Endothelial cell of umbilical vein (primary cell): Measurements from ENCODE around the gene MYBPC1. TPM values are rescaled to one million over a fixed set of nuclear protein-coding genes. Genes with fewer than 3 reads are reported as not detected.

Experiments used
- BruUV-seq: library from RNA; stranded (reverse); fragments of 400-500 nt; replicated peaks from 2 replicates; lab custom pipeline; 2021; lab: Mats Ljungman, UMichigan
- CTCF ChIA-PET: fragments of 300-600, 350-600 bp; sonication (Branson Sonifier 250); formaldehyde crosslinking; loops from one replicate; lab custom pipeline; 2021; ENCODE audit warnings: antibody characterized with exemption, inconsistent platforms; lab: Charles Lee
- POLR2A ChIA-PET: fragments of 300-600, 350-600 bp; sonication (Branson Sonifier 250); formaldehyde crosslinking; loops from one replicate; lab custom pipeline; 2021; ENCODE audit warnings: antibody characterized with exemption, inconsistent platforms; lab: Charles Lee
- DNase-seq: peaks from one replicate; pipeline ENCODE4 v3.0.0-alpha.2; 2011; ENCODE audit warnings: low read depth, low spot score
- FAIRE-seq: peaks from 2 replicates; lab custom pipeline; 2011; peaks lifted over from hg19 to GRCh38; lab: Jason Lieb, UNC
- H2AFZ ChIP-seq: 2 replicates; pipeline ENCODE4 v1.6.0; 2012; ENCODE audit warnings: low read depth, low read length, control low read depth, inconsistent platforms
- H3K27ac ChIP-seq: 2 replicates; pipeline ENCODE4 v1.5.1; 2011; ENCODE audit warnings: low read depth, mild to moderate bottlenecking, control low read depth, low read length, moderate library complexity; ENCODE audit not compliant: insufficient read depth
- H3K27me3 ChIP-seq, 2 experiments: 2 replicates each; pipeline versions ENCODE4 v1.6.0 to v1.6.1; 2011; ENCODE audit warnings: low read length in 2 of 2, mixed read lengths in 1 of 2; ENCODE audit not compliant: control insufficient read depth in 2 of 2, insufficient read depth in 2 of 2
- H3K36me3 ChIP-seq, 2 experiments: 2 replicates in 1 of 2; 3 replicates in 1 of 2; pipeline ENCODE4 v1.5.1; 2011; ENCODE audit warnings: low read length in 2 of 2, mild to moderate bottlenecking in 1 of 2, moderate library complexity in 1 of 2; ENCODE audit not compliant: control insufficient read depth in 2 of 2, insufficient read depth in 2 of 2; ENCODE audit errors: extremely low read depth in 1 of 2
- H3K4me1 ChIP-seq: 3 replicates; pipeline ENCODE4 v1.5.1; 2011; ENCODE audit warnings: mild to moderate bottlenecking, low read length; ENCODE audit not compliant: control insufficient read depth, insufficient read depth; ENCODE audit errors: extremely low read depth
- H3K4me2 ChIP-seq: 2 replicates; pipeline ENCODE4 v1.6.1; 2011; ENCODE audit warnings: low read length, control low read depth, mixed read lengths; ENCODE audit not compliant: insufficient read depth
- H3K4me3 ChIP-seq, 3 experiments: fragments of 200-600 bp in 1 of 3; sonication (generic), shearing (Covaris generic) in 1 of 3; replicated peaks in 1 of 3; 2 replicates each; pipeline ENCODE4 v1.5.1; 2011 to 2016; ENCODE audit warnings: control low read depth in 3 of 3, low read length in 3 of 3, mild to moderate bottlenecking in 2 of 3, inconsistent platforms in 1 of 3, low read depth in 1 of 3, moderate library complexity in 1 of 3; ENCODE audit not compliant: insufficient read depth in 1 of 3
- H3K79me2 ChIP-seq: 2 replicates; pipeline ENCODE4 v1.6.0; 2012; ENCODE audit warnings: low read length, inconsistent platforms; ENCODE audit not compliant: control insufficient read depth, insufficient read depth
- H3K9ac ChIP-seq: replicated peaks from 2 replicates; pipeline ENCODE3; 2011; ENCODE audit warnings: low read length, control low read depth; ENCODE audit not compliant: insufficient read depth; ENCODE audit errors: extremely low read depth
- H3K9me1 ChIP-seq: replicated peaks from 3 replicates; pipeline ENCODE4 v1.6.0; 2011; ENCODE audit warnings: mild to moderate bottlenecking, low read length; ENCODE audit not compliant: control insufficient read depth, insufficient read depth; ENCODE audit errors: extremely low read depth
- H3K9me3 ChIP-seq: replicated peaks from 2 replicates; pipeline ENCODE4 v1.5.1; 2012; ENCODE audit warnings: low read length, inconsistent platforms; ENCODE audit not compliant: control insufficient read depth, insufficient read depth
- H4K20me1 ChIP-seq: replicated peaks from 2 replicates; pipeline ENCODE3; 2011; ENCODE audit warnings: mild to moderate bottlenecking, low read length; ENCODE audit not compliant: control insufficient read depth, insufficient read depth; ENCODE audit errors: extremely low read depth
- CTCF ChIP-seq, 2 donors: IDR thresholded peaks; 1 replicate in 1 of 2; 2 replicates in 1 of 2; pipeline ENCODE4 v1.5.1; 2011; ENCODE audit warnings: low read length in 2 of 2, mild to moderate bottlenecking in 2 of 2, moderate library complexity in 2 of 2, control low read depth in 1 of 2, inconsistent platforms in 1 of 2, low read depth in 1 of 2; ENCODE audit not compliant: insufficient read depth in 1 of 2; ENCODE audit errors: extremely low read depth in 1 of 2
- GATA2 ChIP-seq: IDR thresholded peaks from 2 replicates; pipeline ENCODE4 v1.7.0; 2011; ENCODE audit warnings: low read depth, mild to moderate bottlenecking, moderate library complexity, mixed read lengths, low read length; ENCODE audit not compliant: insufficient read length, insufficient read depth
- JUN ChIP-seq: IDR thresholded peaks from 2 replicates; pipeline ENCODE4 v1.6.1; 2011; ENCODE audit warnings: borderline replicate concordance, low read depth; ENCODE audit not compliant: insufficient read length, insufficient read depth
- POLR2A ChIP-seq: IDR thresholded peaks from 2 replicates; pipeline ENCODE4 v1.6.1; 2012; ENCODE audit warnings: low read depth, mild to moderate bottlenecking, control low read depth, low read length
- POLR2AphosphoS5 ChIP-seq: IDR thresholded peaks from 2 replicates; pipeline ENCODE4 v1.6.1; 2012; ENCODE audit warnings: low read depth, mild to moderate bottlenecking, control low read depth, low read length, moderate library complexity; ENCODE audit not compliant: insufficient read depth
- dilution Hi-C: fragments of 300-500 bp; cut with MboI; formaldehyde crosslinking; loops from one replicate; pipeline ENCODE4 v1.15.0; 2019; ENCODE audit warnings: low sequenced_read_pairs; ENCODE audit not compliant: extremely low pct_ligation_motif_present
- intact Hi-C: fragments of 100-400 bp; cut with micrococcal nuclease; formaldehyde crosslinking; loops from one replicate; pipeline ENCODE4 v1.10.0; 2022
- polyA plus RNA-seq, 4 experiments: library from polyadenylated mRNA; depleted of rRNA in 3 of 4; stranded (reverse) in 3 of 4; unstranded in 1 of 4; fragments of >200 nt; gene quantifications; 2 replicates each; pipeline versions ENCODE4 v1.2.1 to v1.2.3, GENCODE V29; 2011 to 2012; ENCODE audit warnings: missing spikeins in 1 of 4
- total RNA-seq: library from RNA; stranded (reverse); gene quantifications from 2 replicates; pipeline ENCODE4 v1.2.3, GENCODE V29; 2021
- TF ChIP-seq, protein P1 (sequence below): IDR thresholded peaks from 2 replicates; pipeline ENCODE4 v1.6.1; 2011; ENCODE audit not compliant: insufficient read depth, insufficient read length

The MYBPC1 gene
- total and polyA plus RNA-seq, 2 donors (not counting 3 experiments of a cell fraction or from before 2014, with no cell fraction given) = not detected

DNA sequence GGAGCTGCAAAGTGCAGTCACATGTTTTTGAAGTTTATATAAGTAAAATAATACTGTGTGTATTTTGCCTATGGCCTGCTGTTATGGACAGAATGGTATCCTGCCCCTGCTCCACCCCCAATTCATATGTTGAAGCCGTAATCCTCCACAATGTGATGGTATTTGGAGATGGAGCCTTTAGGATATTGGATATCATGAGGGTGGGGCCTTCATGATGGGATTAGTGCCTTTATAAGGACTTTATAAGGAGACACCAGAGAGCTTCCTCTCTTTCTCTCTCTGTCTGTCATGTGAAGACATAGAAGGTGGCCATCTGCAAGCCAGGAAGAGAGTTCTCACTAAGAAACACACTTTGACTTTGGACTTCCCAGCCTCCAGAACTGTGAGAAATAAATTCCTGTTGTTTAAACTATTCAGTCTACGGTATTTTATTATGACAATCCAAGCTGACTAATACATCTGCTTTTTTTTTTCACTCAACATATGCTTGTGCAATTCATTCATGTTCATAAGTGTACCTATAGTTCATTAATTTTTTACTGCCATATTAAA, 99.6 kb downstream of the MYBPC1 start:
- CTCF ChIA-PET = interaction anchor here (0.5 kb wide), 1 partner anchor 25 kb away, joined by 4 read pairs; no protein-coding TSS in a partner anchor
- intact Hi-C loops = loop anchor here (10.0 kb wide), 1 partner anchor 1120 kb away; the partner anchor contains the start of gene GAS2L3
- Histone ChIP-seq H2AFZ (no peak overlapping the region), H4K20me1 (no peaks in the 10 kb centered on the region), H3K36me3 (no peaks in the 10 kb centered on the region), H3K9me1 (no peaks in the 10 kb centered on the region), H3K4me1 (peaks cover 6% of the 10 kb centered on the region), H3K27ac (no peak overlapping the region), H3K4me3 (no peak overlapping the region), H3K79me2 (peaks cover 5% of the 10 kb centered on the region), H3K9ac (no peak overlapping the region), H3K9me3 (no peaks in the 10 kb centered on the region), H3K4me2 (no peak overlapping the region), H3K27me3 (no peaks in the 10 kb centered on the region)
- no peak for DNase-seq
- no peak for FAIRE-seq
- BruUV-seq = no TSS peak
- POLR2A ChIA-PET = no interaction called here
- no peak for TF ChIP-seq CTCF (IDR thresholded peaks at IDR 0.05; ENCODE audit: extremely low read depth in 1 of 2, insufficient read depth in 1 of 2, low read depth in 1 of 2, low read length in 2 of 2)
- dilution Hi-C loops = no loop called here

- H2AFZ ChIP-seq = no peak overlapping the region
- CTCF ChIA-PET = no interaction called here
- no peak overlapping the region for H3K27ac ChIP-seq
- no peaks in the 10 kb centered on the region for H3K9me1 ChIP-seq
- H3K79me2 ChIP-seq = peaks cover 8% of the 10 kb centered on the region
- TF ChIP-seq, protein P1, sequence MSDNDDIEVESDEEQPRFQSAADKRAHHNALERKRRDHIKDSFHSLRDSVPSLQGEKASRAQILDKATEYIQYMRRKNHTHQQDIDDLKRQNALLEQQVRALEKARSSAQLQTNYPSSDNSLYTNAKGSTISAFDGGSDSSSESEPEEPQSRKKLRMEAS = no peak
- no peak for TF ChIP-seq POLR2AphosphoS5
- no peak for TF ChIP-seq CTCF (IDR thresholded peaks at IDR 0.05; ENCODE audit: extremely low read depth in 1 of 2, insufficient read depth in 1 of 2, low read depth in 1 of 2, low read length in 2 of 2)
- TF ChIP-seq POLR2A = no peak
- TF ChIP-seq GATA2 = no peak
- TF ChIP-seq JUN = no peak
- no peak for FAIRE-seq
- POLR2A ChIA-PET = no interaction called here
- no peak overlapping the region for H3K4me2 ChIP-seq
- no peaks in the 10 kb centered on the region for H3K36me3 ChIP-seq
- H3K9me3 ChIP-seq = no peaks in the 10 kb centered on the region
- H3K4me3 ChIP-seq = no peak overlapping the region
- dilution Hi-C loops (no loop called here), intact Hi-C loops (loop anchor here (5.0 to 10.0 kb wide), 2 partner anchors 288 to 1120 kb away; partner anchors contain the start of genes ARL1 and GAS2L3)
- BruUV-seq = no TSS peak
- H3K27me3 ChIP-seq = no peaks in the 10 kb centered on the region
- peaks cover 6% of the 10 kb centered on the region for H3K4me1 ChIP-seq
- no peak overlapping the region for H3K9ac ChIP-seq
- no peaks in the 10 kb centered on the region for H4K20me1 ChIP-seq
- DNase-seq = no peak
These were observed 100.2 kb downstream of the MYBPC1 start for GRCh38 chr12:101694986-101695385.
